Hematopoietic multipotent progenitor cell treated with erythropoietin and hydrocortisone succinate and interleukin-3 and kit ligand, for 15 days (in vitro differentiated cells): ENCODE results near the gene JAGN1.
A peak's percentile ranks its signal among the peaks of the same experiment; 100 is the strongest.
"Not testable (repeated sequence)": the region's sequence is repeated elsewhere in the genome, so short reads cannot be mapped to it uniquely, and the experiment has no call there.

Source experiments
- DNase-seq: peaks from one replicate; pipeline ENCODE4 v3.0.0-alpha.2; 2015; ENCODE audit warnings: low spot score

The JAGN1 gene

GRCh38 chr3:9918261-9919038 lies 28.0 kb downstream of the JAGN1 start:
- no peak for DNase-seq

- no peak for DNase-seq
Measured at GRCh38 chr3:9928158-9928557, 37.7 kb downstream of the JAGN1 start.

- DNase-seq = no peak
Measured at GRCh38 chr3:9930804-9931418, 40.5 kb downstream of the JAGN1 start.

GRCh38 chr3:9932535-9932842 lies 42.1 kb downstream of the JAGN1 start:
- no peak for DNase-seq

GRCh38 chr3:9932843-9933560 lies 42.6 kb downstream of the JAGN1 start:
- DNase-seq = peak; percentile 70

GRCh38 chr3:9933561-9934234 lies 43.3 kb downstream of the JAGN1 start, which contains the start of gene CRELD1:
CRELD1 (plus strand) TSS chr3:9933834; CDS start chr3:9934439, 605 bp downstream.
- DNase-seq = peak; percentile 95

- no peak for DNase-seq
Measured at GRCh38 chr3:9934235-9934621, 43.8 kb downstream of the JAGN1 start.

GRCh38 chr3:9934993-9935392 lies 44.6 kb downstream of the JAGN1 start:
- no peak for DNase-seq

- DNase-seq = no peak
Measured at GRCh38 chr3:9935966-9936510, 45.6 kb downstream of the JAGN1 start.

- DNase-seq = no peak
Measured at GRCh38 chr3:9937486-9938238, 47.3 kb downstream of the JAGN1 start.

- no peak for DNase-seq
Measured at GRCh38 chr3:9938966-9939365, 48.6 kb downstream of the JAGN1 start.

DNA sequence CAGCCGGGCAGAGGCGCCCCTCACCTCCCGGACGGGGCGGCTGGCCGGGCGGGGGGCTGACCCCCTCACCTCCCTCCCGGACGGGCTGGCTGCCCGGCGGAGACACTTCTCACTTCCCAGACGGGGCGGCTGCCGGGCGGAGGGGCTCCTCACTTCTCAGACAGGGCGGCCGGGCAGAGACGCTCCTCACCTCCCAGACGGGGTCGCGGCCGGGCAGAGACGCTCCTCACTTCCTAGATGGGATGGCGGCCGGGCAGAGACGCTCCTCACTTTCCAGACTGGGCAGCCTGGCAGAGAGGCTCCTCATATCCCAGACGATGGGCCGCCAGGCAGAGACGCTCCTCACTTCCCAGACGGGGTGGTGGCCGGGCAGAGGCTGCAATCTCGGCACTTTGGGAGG lies 49.5 kb downstream of the JAGN1 start:
- DNase-seq = not testable (repeated sequence)

- DNase-seq = no peak
Measured at GRCh38 chr3:9940746-9941145, 50.3 kb downstream of the JAGN1 start.

DNA sequence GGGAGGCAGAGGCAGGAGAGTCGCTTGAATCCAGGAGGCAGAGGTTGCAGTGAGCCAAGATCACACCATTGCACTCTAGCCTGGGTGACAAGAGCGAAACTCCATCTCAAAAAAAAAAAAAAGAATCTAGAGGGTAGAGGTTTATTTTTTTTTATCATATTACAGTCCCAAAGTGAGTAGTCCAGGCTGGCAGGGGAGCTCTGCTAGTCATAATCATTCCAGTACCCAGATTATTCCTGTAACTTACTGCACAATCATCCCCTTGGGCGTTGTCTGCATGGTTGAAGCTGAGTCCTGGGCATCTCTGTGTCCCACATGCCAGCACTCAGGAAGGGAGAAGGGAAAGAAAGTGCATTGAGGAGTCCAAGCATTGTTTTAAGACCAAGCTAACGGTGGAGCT lies 51.8 kb downstream of the JAGN1 start:
- DNase-seq = no peak

- no peak for DNase-seq
Measured at GRCh38 chr3:9942934-9943690, 52.7 kb downstream of the JAGN1 start.
